GM12878 (cell line): ENCODE data around the gene MYO10. TPM values are rescaled to one million over a fixed set of nuclear protein-coding genes. Genes with fewer than 3 reads are reported as not detected.

Experiments
- ATAC-seq: fragments of 200-7000 bp; cut with Tn5 transposase; 3 replicates; pipeline ENCODE4 v1.9.1; 2020; ENCODE audit warnings: mild to moderate bottlenecking, moderate library complexity
- BruUV-seq: library from RNA; stranded (reverse); fragments of 400-500 nt; replicated peaks from 2 replicates; lab custom pipeline; 2021; lab: Mats Ljungman, UMichigan
- CTCF ChIA-PET: fragments of 300-600 bp; sonication (Branson Sonifier 250); formaldehyde crosslinking; extraction: SDS; loops from one replicate; lab custom pipeline; 2021; ENCODE audit warnings: inconsistent platforms; lab: Yijun Ruan, JAX
- POLR2A ChIA-PET: fragments of 350-600 bp; formaldehyde crosslinking; extraction: SDS; loops from one replicate; lab custom pipeline; 2021; ENCODE audit warnings: inconsistent platforms; lab: Charles Lee
- RAD21 ChIA-PET: fragments of 300-600 bp; sonication (Branson Sonifier 250); formaldehyde crosslinking; loops from one replicate; lab custom pipeline; 2023; ENCODE audit warnings: antibody characterized with exemption; ENCODE audit not compliant: unreplicated experiment; lab: Charles Lee
- SMC1A ChIA-PET: fragments of 300-600 bp; sonication (Branson Sonifier 250); formaldehyde crosslinking; loops from one replicate; lab custom pipeline; 2023; ENCODE audit not compliant: unreplicated experiment, uncharacterized antibody; lab: Charles Lee
- DNase-seq: peaks from one replicate; pipeline ENCODE4 v3.0.0-alpha.2; 2011; ENCODE audit warnings: low read depth, low spot score
- FAIRE-seq: peaks from 3 replicates; lab custom pipeline; 2011; peaks lifted over from hg19 to GRCh38; lab: Jason Lieb, UNC
- H2AFZ ChIP-seq: 2 replicates; pipeline ENCODE4 v1.6.0; 2011; ENCODE audit warnings: low read depth, low read length, control low read depth; ENCODE audit not compliant: control insufficient read depth
- H3K27ac ChIP-seq: 2 replicates; pipeline ENCODE4 v1.5.1; 2011; ENCODE audit warnings: control low read depth; ENCODE audit not compliant: control insufficient read depth, insufficient read depth
- H3K27me3 ChIP-seq, 2 experiments: replicated peaks in 1 of 2; 2 replicates each; pipeline versions ENCODE4 v1.6.0 to v1.6.1; 2011; ENCODE audit warnings: low read length in 1 of 2; ENCODE audit not compliant: control insufficient read depth in 2 of 2, insufficient read depth in 2 of 2
- H3K36me3 ChIP-seq, 2 experiments: 2 replicates each; pipeline ENCODE4 v1.5.1; 2011; ENCODE audit warnings: low read length in 1 of 2; ENCODE audit not compliant: control insufficient read depth in 2 of 2, insufficient read depth in 2 of 2
- H3K4me1 ChIP-seq: 2 replicates; pipeline ENCODE4 v1.6.1; 2011; ENCODE audit warnings: mild to moderate bottlenecking, low read length, moderate library complexity, mixed read lengths; ENCODE audit not compliant: control insufficient read depth, insufficient read depth
- H3K4me2 ChIP-seq: 2 replicates; pipeline ENCODE4 v1.6.0; 2011; ENCODE audit warnings: control low read depth; ENCODE audit not compliant: control insufficient read depth, insufficient read depth
- H3K4me3 ChIP-seq: fragments of 200-600 bp; sonication (generic); 2 replicates; pipeline ENCODE4 v1.5.1; 2016
- H3K79me2 ChIP-seq: 2 replicates; pipeline ENCODE4 v1.6.0; 2011; ENCODE audit warnings: low read length; ENCODE audit not compliant: control insufficient read depth, insufficient read depth
- H3K9ac ChIP-seq: 2 replicates; pipeline ENCODE4 v1.8.0; 2011; ENCODE audit warnings: low read length, control low read depth, mixed read lengths; ENCODE audit not compliant: control insufficient read depth, insufficient read depth
- H3K9me3 ChIP-seq: replicated peaks from 3 replicates; pipeline ENCODE4 v1.5.1; 2011; ENCODE audit warnings: mild to moderate bottlenecking, low read length; ENCODE audit not compliant: control insufficient read depth, insufficient read depth
- H4K20me1 ChIP-seq: 2 replicates; pipeline ENCODE4 v1.6.0; 2011; ENCODE audit not compliant: control insufficient read depth, insufficient read depth
- BCL11A ChIP-seq: IDR thresholded peaks from 2 replicates; pipeline ENCODE4 v1.6.1; 2011; ENCODE audit warnings: low read depth, low read length
- CEBPZ ChIP-seq: fragments of 150-350 bp; IDR thresholded peaks from 2 replicates; pipeline ENCODE4 v1.6.1; 2016; ENCODE audit warnings: low read depth, low read length
- CHD4 ChIP-seq: fragments of 200-600 bp; sonication (generic); IDR thresholded peaks from 2 replicates; pipeline ENCODE4 v1.6.1; 2016; ENCODE audit warnings: mild to moderate bottlenecking
- HCFC1 ChIP-seq: fragments of 150-350 bp; IDR thresholded peaks from 2 replicates; pipeline ENCODE4 v1.6.1; 2014; ENCODE audit warnings: low read length
- LARP7 ChIP-seq: fragments of 450-650 bp; IDR thresholded peaks from 2 replicates; pipeline ENCODE4 v1.6.1; 2017; ENCODE audit warnings: mild to moderate bottlenecking
- MTA3 ChIP-seq: IDR thresholded peaks from 2 replicates; pipeline ENCODE4 v1.6.1; 2012; ENCODE audit warnings: low read length, inconsistent platforms, borderline replicate concordance
- POLR2A ChIP-seq: IDR thresholded peaks from 2 replicates; pipeline ENCODE4 v1.6.1; 2011; ENCODE audit warnings: low read depth, mild to moderate bottlenecking, low read length
- SMAD5 ChIP-seq: IDR thresholded peaks from 2 replicates; pipeline ENCODE4 v1.6.1; 2016; ENCODE audit warnings: antibody characterized with exemption, low read depth
- SMARCA5 ChIP-seq: fragments of 450-650 bp; IDR thresholded peaks from 2 replicates; pipeline ENCODE4 v1.6.1; 2017; ENCODE audit warnings: mild to moderate bottlenecking
- SP1 ChIP-seq: IDR thresholded peaks from one replicate; pipeline ENCODE4 v1.6.1; 2011; ENCODE audit warnings: low read depth, low read length
- ZBTB33 ChIP-seq: fragments of 450-650 bp; IDR thresholded peaks from 2 replicates; pipeline ENCODE4 v1.6.1; 2017; ENCODE audit warnings: mild to moderate bottlenecking
- ZNF217 ChIP-seq: fragments of 450-650 bp; IDR thresholded peaks from 2 replicates; pipeline ENCODE4 v1.6.1; 2017; ENCODE audit warnings: antibody characterized with exemption, mild to moderate bottlenecking
- ZNF622 ChIP-seq: fragments of 450-650 bp; IDR thresholded peaks from 2 replicates; pipeline ENCODE4 v1.6.1; 2017; ENCODE audit warnings: mild to moderate bottlenecking, inconsistent platforms
- WGBS: methylation state at CpG from one replicate; pipeline ENCODE4 v1.1.6; 2016; ENCODE audit warnings: low lambda C conversion rate; ENCODE audit not compliant: insufficient replicate concordance, insufficient coverage; ENCODE audit errors: missing lambda C conversion rate; 5-methylcytosine and 5-hydroxymethylcytosine counted together
- in situ Hi-C: fragments of 300-500 bp; cut with MboI; formaldehyde crosslinking; loops from 9 replicates; pipeline ENCODE4 v1.14.3; 2018; ENCODE audit warnings: mixed read lengths
- intact Hi-C: fragments of 100-400 bp; cut with micrococcal nuclease; formaldehyde crosslinking; loops from one replicate; pipeline ENCODE4 v1.14.2; 2022; ENCODE audit not compliant: unreplicated experiment
- polyA plus RNA-seq, 11 experiments: library from polyadenylated mRNA; depleted of rRNA in 4 of 11; unstranded in 6 of 11; stranded (reverse) in 5 of 11; fragments of >200 nt; fragmentation: Nextera tagmentation in 4 of 11; fragmentation: Illumina TruSeq in 1 of 11; extraction: Ambion mirVana in 4 of 11; extraction: Trizol in 1 of 11; gene quantifications; 1 replicate in 1 of 11; 2 replicates in 10 of 11; pipeline versions ENCODE4 v1.2.1 to v1.2.3, GENCODE V29; 2011 to 2016; ENCODE audit warnings: inconsistent platforms in 2 of 11, missing spikeins in 2 of 11, low read depth in 1 of 11
- total RNA-seq, 4 experiments: library from RNA; depleted of rRNA in 3 of 4; stranded (reverse); fragments of >200 nt in 3 of 4; fragmentation: Illumina TruSeq in 1 of 4; extraction: Trizol in 1 of 4; gene quantifications; 2 replicates each; pipeline versions ENCODE4 v1.2.1 to v1.2.3, GENCODE V29; 2013 to 2021
- TF ChIP-seq, protein P1 (sequence below), 3 experiments: IDR thresholded peaks in 2 of 3; conservative IDR thresholded peaks in 1 of 3; 2 replicates each; pipeline ENCODE4 v1.5.1; 2011; ENCODE audit warnings: low read depth in 3 of 3, low read length in 3 of 3, mild to moderate bottlenecking in 3 of 3, control low read depth in 2 of 3, moderate library complexity in 2 of 3, inconsistent platforms in 1 of 3, mixed read lengths in 1 of 3; ENCODE audit not compliant: control insufficient read depth in 2 of 3, insufficient read depth in 1 of 3; ENCODE audit errors: extremely low read depth in 1 of 3
- TF ChIP-seq, protein P2 (sequence below): IDR thresholded peaks from 2 replicates; pipeline ENCODE4 v1.6.1; 2011; ENCODE audit warnings: mild to moderate bottlenecking, low read depth, low read length, moderate library complexity; ENCODE audit not compliant: insufficient replicate concordance

MYO10 gene
- total and polyA plus RNA-seq, 10 of the 15 experiments (the other 5 are each of a cell fraction or from before 2014, with no cell fraction given) = 0.02 to 0.77 (median 0.17) TPM

GRCh38 chr5:16903480-16904300, 32.4 kb downstream of the MYO10 start (continued):
- TF ChIP-seq, protein P1, sequence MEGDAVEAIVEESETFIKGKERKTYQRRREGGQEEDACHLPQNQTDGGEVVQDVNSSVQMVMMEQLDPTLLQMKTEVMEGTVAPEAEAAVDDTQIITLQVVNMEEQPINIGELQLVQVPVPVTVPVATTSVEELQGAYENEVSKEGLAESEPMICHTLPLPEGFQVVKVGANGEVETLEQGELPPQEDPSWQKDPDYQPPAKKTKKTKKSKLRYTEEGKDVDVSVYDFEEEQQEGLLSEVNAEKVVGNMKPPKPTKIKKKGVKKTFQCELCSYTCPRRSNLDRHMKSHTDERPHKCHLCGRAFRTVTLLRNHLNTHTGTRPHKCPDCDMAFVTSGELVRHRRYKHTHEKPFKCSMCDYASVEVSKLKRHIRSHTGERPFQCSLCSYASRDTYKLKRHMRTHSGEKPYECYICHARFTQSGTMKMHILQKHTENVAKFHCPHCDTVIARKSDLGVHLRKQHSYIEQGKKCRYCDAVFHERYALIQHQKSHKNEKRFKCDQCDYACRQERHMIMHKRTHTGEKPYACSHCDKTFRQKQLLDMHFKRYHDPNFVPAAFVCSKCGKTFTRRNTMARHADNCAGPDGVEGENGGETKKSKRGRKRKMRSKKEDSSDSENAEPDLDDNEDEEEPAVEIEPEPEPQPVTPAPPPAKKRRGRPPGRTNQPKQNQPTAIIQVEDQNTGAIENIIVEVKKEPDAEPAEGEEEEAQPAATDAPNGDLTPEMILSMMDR (IDR thresholded peaks at IDR 0.05 in 2 of 3, conservative IDR thresholded peaks at IDR 0.05 in 1 of 3; ENCODE audit: control insufficient read depth in 2 of 3, extremely low read depth in 1 of 3, insufficient read depth in 1 of 3, low read depth in 3 of 3, low read length in 3 of 3) = no peak
- TF ChIP-seq ZNF622 = no peak
- TF ChIP-seq MTA3 = no peak
- TF ChIP-seq SMARCA5 = no peak
- no peak for TF ChIP-seq CEBPZ
- no peak for TF ChIP-seq HCFC1
- TF ChIP-seq, all 136 proteins: peak for 0

DNA sequence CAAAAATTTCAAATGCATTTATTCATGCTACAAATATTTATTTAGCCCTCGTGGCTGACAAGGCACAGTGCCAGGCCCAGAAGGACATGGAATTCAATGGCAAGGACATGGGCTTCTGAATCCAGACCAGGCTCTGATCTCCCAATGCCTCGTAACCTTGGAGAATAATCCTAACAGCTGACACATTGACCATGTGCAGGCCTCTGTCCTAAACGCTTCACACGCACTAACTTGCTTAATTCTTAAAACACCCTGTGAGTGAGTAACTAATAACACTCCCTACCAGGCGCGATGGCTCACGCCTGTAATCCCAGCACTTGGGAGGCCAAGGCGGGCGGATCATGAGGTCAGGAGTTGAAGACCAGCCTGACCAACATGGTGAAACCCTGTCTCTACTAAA, 33.2 kb downstream of the MYO10 start:
- ChIA-PET SMC1A (no interaction called here), RAD21 (no interaction called here), CTCF (no interaction called here), POLR2A (no interaction called here)
- H4K20me1 ChIP-seq = no peaks in the 10 kb centered on the region
- ATAC-seq = no peak
- no peaks in the 10 kb centered on the region for H3K79me2 ChIP-seq
- BruUV-seq = no TSS peak
- no peak overlapping the region for H3K9ac ChIP-seq
- no peaks in the 10 kb centered on the region for H3K4me1 ChIP-seq
- no peaks in the 10 kb centered on the region for H3K36me3 ChIP-seq
- in situ Hi-C loops = no loop called here
- intact Hi-C loops = no loop called here
- H3K4me3 ChIP-seq = no peak overlapping the region
- 61% methylated on average over 9 of the region's 9 CpGs for WGBS
- H2AFZ ChIP-seq = no peak overlapping the region
- H3K9me3 ChIP-seq = no peaks in the 10 kb centered on the region
- H3K4me2 ChIP-seq = no peak overlapping the region
- DNase-seq = no peak
- no peaks in the 10 kb centered on the region for H3K27me3 ChIP-seq
- no peak overlapping the region for H3K27ac ChIP-seq
- FAIRE-seq = no peak
- TF ChIP-seq SMAD5 (no peak), LARP7 (no peak), BCL11A (no peak), POLR2A (no peak), SP1 (no peak), ZBTB33 (no peak), CHD4 (no peak), ZNF217 (no peak)
- TF ChIP-seq, protein P2, sequence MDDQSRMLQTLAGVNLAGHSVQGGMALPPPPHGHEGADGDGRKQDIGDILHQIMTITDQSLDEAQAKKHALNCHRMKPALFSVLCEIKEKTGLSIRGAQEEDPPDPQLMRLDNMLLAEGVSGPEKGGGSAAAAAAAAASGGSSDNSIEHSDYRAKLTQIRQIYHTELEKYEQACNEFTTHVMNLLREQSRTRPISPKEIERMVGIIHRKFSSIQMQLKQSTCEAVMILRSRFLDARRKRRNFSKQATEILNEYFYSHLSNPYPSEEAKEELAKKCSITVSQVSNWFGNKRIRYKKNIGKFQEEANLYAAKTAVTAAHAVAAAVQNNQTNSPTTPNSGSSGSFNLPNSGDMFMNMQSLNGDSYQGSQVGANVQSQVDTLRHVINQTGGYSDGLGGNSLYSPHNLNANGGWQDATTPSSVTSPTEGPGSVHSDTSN = no peak
